Activated CD4-positive, CD25-positive, alpha-beta regulatory T cell treated with anti-CD3 and anti-CD28 coated beads, Interleukin-2, amount 50 U/mL, for 16 hours (primary cell): ENCODE results near the gene ISL2.

Experiments
- DNase-seq: peaks from one replicate; pipeline ENCODE4 v3.0.0-alpha.2; 2020; ENCODE audit warnings: low read depth, low spot score

Gene ISL2

GRCh38 chr15:76342058-76342381, 5.4 kb downstream of the ISL2 start:
- no peak for DNase-seq

DNA sequence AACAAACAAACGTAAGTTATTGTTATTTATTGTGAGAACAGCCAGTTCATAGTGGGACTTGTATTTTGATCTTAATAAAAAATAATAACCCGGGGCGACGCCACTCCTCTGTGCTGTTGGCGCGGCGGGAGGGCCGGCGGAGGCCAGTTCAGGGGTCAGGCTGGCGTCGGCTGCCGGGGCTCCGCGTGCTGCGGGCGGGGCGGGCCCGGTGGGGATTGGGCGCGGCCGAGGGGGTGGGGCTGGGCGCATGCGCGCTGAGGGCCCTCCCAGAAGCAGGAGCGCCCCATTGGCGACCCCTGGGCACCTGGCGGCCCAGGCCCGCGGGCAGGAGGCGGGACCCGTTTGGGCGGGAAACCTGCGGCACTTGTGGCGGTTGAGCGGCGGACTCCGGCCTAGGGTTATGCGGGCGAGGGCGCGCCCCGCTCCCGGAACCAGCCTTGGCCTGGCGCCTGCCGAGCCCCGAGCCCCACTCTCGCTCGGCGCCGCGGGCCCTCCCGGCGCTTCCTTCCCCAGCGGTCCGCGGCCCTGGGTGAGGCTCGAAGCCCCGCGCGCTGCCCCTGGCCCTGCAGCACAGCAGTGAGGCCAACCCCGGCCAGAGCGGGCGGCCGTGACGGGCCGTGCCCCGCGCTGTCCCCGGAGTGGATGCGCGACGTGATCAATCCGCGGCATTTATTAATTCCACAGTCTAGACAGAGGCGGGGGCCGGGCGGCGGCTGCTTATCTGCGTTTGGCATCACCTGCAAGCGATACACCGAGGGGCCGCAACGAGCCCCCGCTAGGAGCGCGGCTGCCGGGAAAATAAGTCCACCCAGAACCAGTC, 6.0 kb downstream of the ISL2 start:
- no peak for DNase-seq

DNA sequence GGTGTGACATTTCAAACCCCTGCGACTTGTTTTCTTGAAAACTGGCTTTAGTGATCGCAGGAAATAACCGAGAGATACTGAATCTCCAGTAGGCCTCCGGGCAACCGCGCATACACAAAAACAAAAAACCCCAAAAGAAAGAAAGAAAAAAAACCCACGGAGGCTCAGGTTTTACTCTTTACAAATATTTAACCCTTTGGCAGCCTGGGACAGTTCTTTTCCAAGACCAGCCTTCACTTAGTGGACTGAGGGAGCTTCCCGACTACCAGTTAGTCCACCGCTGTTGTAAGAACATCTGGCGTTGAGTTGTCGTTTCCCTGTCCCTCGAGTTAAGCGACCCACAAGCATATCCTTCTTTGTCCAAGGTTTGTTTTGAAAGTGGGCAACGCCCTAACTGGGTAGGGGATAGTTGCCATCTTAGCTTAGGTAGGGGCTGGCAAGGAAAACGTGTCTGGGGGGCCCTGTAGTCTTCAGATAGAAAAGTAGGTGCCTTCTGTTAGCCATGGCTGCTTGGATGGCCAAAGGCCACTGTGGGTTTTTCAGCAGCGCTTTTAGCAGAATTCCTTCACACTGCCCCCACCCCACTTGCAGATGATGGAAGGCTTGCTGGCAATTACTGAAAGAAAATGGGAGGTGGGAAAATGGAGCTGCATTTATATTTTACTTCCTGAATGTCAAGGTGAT, 6.9 kb downstream of the ISL2 start:
- no peak for DNase-seq

GRCh38 chr15:76344893-76345582, 8.5 kb downstream of the ISL2 start:
- DNase-seq: no peak

DNA sequence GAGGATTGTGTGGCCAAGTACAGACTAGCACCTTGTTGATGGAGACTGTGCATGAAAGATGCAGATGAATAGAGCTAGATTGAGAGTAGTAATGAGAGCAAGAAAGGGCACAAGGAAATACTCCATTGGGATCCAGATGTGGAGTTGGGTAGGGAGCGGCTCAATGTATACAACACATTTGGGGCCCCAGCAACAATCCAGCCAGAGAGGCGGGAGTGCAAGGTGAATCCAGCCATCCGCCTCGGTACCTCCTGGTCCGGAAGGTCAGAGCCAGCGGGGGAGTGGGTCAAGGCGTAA, 9.0 kb downstream of the ISL2 start:
- no peak for DNase-seq

GRCh38 chr15:76345880-76346668, 9.5 kb downstream of the ISL2 start:
- no peak for DNase-seq

DNA sequence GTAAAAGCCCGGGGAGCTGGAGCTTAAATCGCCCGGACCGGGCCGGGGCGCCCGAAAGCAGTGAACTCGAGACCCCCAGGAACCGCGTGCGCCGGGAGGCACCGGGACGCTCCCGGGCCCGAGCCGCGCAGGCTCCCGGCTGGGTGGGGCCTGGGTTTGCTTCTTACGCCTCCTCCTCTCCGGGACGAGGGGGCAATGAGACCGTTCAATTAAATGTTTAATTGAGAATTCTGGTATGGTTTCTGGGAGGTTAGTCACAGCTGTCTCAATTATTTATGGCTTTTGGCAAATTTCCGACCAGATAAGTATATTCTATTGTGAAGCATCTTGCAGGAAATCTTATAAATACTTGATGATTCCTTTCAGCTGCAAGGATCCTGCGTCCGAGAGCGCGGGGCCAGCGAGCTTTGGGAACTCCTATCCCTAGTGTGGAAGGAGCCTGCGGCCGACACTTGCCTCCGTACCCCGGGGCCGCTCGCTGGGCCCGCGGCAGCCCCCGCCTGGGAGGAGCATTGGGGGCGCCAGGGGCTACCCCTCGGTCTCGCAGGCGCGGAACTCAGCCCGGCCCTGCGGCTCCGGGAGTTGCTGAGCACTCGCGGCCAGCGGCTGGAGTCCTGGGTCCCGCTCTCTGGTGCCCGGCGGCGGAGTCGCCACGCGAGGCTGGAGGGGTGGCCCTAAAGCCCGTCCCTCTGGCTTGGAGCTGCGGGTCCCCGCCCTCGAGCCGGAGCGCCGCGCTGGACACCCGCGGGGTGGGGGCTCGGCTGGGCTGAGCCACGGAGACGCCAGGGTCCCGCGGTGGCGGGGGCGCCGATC, 10.3 kb downstream of the ISL2 start:
- no peak for DNase-seq

- no peak for DNase-seq
Observed at GRCh38 chr15:76347482-76348055, 11.0 kb downstream of the ISL2 start.

DNA sequence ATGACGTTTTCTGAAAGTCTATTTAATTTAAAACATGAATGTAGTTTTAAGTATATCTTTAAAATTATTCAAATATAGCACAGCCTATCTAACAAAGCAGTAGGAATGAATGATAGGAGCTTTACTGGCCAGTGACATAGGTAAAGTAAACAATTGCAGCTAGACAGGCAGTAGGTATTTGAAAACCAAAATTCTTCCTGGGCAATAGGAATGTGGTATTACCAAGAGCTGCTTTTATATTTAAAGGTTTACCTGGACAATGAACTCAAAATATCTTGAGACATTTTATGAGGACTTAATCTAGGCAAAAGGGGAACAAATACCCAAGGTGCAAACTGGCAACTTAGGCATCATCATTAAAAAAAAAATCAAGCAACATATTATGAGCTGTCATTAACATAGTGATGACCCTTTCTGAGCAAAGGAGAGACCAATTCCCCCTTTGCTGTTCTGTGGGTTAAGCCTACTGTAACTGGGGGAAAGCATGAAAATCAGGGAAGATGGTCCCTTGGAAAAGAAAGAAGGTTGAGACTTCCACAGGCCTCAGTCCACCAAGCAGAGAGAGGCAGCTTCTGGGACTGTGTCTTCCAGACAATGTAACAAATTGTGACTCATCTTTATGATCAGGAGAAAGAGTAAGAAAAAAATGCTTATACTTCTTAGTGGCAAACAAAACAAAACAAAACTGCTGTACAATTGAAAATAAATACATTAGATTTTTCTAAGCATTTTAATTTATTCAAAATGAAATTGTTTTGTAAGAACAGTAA, 12.9 kb downstream of the ISL2 start:
- DNase-seq: no peak

GRCh38 chr15:76353023-76353577, 16.5 kb downstream of the ISL2 start:
- DNase-seq: no peak

DNA sequence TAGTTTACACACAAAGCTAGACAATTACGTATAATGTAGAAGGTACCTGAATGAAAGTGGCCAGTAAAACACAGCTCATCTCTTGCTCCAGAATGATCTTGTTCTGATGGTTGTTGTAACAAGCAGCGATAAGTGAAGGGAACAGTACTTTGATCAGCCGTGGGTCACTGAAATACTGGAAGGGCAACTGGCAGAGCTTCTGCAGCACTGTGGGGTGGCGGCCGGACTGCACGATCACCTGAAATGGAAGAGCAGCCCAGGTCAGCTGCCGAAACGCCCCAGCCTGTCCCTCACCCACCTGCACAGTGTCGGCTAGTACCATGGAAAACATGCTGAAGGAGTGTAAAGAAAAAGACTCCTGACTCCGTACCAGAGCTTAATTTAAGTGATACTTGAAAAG, 17.3 kb downstream of the ISL2 start:
- no peak for DNase-seq

DNA sequence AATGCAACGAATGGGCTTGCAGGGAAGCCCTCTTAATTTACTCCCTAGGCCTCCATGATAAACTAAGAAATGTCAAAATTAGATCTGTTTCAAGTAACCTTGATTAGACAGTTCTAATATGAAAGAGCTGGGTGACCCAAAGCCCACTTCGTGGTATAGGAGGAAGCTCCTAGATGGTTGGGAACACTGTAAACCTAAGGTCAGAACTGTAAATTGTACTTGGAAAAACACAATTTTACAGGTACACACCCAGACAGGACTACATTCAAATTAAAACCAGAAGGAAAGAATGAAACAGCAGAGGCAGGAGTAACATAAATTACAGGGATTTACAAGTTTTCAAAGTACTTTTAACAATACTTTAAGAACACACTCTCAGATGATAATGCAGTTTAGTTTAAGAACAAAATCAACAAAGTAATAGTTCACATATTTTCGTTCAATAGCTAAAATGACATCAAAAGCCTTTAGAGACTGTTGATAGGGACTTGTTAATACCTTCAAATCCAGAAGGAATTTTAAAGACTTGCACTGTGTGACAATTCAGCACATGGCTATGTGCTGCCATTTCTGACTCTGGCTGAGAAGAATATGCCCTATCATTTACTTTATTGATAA, 18.4 kb downstream of the ISL2 start:
- no peak for DNase-seq

GRCh38 chr15:76358453-76358852, 21.9 kb downstream of the ISL2 start:
- no peak for DNase-seq

DNA sequence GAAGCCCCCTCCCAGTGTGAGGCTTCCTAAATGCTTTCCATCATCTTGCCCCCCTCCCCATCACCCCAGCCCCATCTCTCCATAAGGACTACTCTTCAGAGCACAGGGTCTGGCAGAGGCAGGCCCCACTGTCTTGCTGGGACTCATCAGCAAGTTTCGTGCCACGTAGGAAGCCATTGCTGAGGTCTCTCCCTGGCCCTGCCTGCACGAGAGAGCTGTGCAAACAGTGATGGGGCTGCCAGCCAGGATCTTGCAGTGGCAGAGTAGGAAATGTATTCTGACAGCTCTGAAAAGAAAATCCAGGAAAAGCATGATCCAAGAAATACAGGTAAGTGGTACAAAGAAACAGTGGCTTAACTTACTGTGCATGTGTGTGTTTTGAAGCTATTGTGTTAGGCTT, 22.6 kb downstream of the ISL2 start:
- no peak for DNase-seq

DNA sequence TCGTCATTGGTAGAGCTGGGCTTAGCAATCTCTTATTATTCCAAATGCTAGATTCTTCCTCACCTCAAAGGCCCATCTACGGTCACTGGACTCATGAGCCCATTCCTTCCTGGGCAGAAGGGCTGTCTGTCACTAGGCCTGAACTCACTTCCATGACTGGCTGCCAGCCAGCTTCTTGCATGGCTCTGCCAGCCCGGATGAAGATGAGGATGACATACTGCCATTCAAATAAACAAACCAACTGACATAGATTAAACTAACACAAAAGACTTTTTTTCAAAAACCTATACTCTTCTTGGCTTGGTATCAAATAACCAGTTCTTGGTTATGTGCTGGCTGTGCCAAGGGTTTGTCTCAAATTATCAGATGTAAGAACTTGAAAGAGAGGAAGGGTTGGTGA, 23.8 kb downstream of the ISL2 start:
- DNase-seq: no peak

GRCh38 chr15:76363251-76363650, 26.7 kb downstream of the ISL2 start:
- no peak for DNase-seq

DNA sequence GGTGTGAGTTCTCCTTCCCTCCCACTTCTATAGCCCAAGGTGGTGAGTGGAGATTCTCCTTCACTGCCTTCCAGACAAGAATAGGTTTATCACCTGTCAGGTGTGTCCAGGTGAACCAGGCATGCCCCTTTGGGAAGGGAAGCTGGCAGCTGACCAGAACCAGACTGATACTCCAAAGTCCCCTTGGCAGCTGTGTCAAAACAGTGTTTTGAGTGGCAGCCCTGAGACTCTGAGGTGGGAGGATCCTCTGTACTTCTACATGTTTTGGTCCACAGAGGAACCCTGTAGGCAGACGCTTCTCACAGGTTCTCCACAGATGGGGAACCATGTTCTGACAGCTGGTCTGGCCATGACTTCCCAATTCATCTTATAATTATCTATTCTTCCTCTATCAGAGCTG, 30.1 kb downstream of the ISL2 start:
- no peak for DNase-seq

GRCh38 chr15:76368122-76368621, 31.6 kb downstream of the ISL2 start:
- DNase-seq: no peak

GRCh38 chr15:76376029-76376428, 39.5 kb downstream of the ISL2 start:
- no peak for DNase-seq
